ENCODE measurements around the gene ENOX2. TPM values are rescaled to one million over a fixed set of nuclear protein-coding genes. Genes with fewer than 3 reads are reported as not detected.

The ENOX2 gene
- total RNA-seq, 1 experiment from 2014 or later: 12.9 TPM

DNA sequence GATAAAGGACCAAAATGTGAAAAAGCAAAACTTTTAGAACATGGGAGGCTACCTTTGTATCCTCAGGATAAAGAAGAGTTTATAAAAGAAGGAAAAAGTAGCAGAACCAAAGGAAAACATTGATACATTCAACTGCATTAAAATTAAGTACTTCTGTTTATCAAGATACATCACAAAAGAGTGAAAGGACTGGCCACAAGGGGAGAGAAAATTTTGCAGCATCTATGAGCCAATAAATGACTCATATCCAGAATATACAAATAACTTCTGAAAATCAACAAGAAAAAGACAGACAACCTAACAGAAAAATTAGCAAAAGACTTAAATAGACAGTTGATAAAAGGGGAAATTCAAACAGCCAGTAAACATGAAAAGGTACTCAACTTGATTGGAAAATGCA is 324.1 kb downstream of the ENOX2 start:
- intact Hi-C loops (cut with micrococcal nuclease): no loop called here
- Histone ChIP-seq H3K4me1 (ENCODE audit: control insufficient read depth in 1 of 2, insufficient read depth in 2 of 2, low read length in 2 of 2) (no peaks in the 10 kb centered on the region), H3K36me3 (ENCODE audit: control insufficient read depth in 1 of 2, insufficient read depth in 2 of 2, low read length in 2 of 2) (no peaks in the 10 kb centered on the region), H4K20me1 (ENCODE audit: insufficient read depth) (no peaks in the 10 kb centered on the region), H2AFZ (ENCODE audit: low read depth, low read length, poor library complexity, severe bottlenecking) (no peak overlapping the region), H3K9me2 (ENCODE audit: insufficient read depth) (no peaks in the 10 kb centered on the region), H3K27me3 (ENCODE audit: insufficient read depth, low read length) (no peaks in the 10 kb centered on the region), H3K9ac (ENCODE audit: low read length) (no peak overlapping the region), H3K9me3 (ENCODE audit: control insufficient read depth in 1 of 2, insufficient read depth in 1 of 2, low read depth in 1 of 2, low read length in 2 of 2) (no peaks in the 10 kb centered on the region), H3K4me2 (ENCODE audit: low read length) (no peak overlapping the region), H3K79me2 (ENCODE audit: insufficient read depth, low read length) (no peaks in the 10 kb centered on the region), H3K4me3 (replicated peaks in 1 of 2; ENCODE audit: low read depth in 1 of 2, low read length in 2 of 2) (no peak overlapping the region), H3K27ac (ENCODE audit: low read depth, low read length) (no peak overlapping the region)
- ChIA-PET POLR2A (no interaction called here), CTCF (no interaction called here), RAD21 (ENCODE audit: low non-redundant PET in 1 of 2, low total read pairs in 2 of 2, uncharacterized antibody in 2 of 2, unreplicated experiment in 2 of 2) (no interaction called here)
- TF ChIP-seq ZFX (IDR thresholded peaks at IDR 0.05) (no peak), CEBPB (IDR thresholded peaks at IDR 0.05; ENCODE audit: low read depth) (no peak), EZH2phosphoT487 (IDR thresholded peaks at IDR 0.05; ENCODE audit: borderline replicate concordance) (no peak), YY1 (IDR thresholded peaks at IDR 0.05; ENCODE audit: extremely low read depth, insufficient replicate concordance, low read depth, low read length) (no peak), FOSL1 (IDR thresholded peaks at IDR 0.05; ENCODE audit: low read depth) (no peak), EGR1 (IDR thresholded peaks at IDR 0.05; ENCODE audit: low read depth) (no peak), EZH2 (IDR thresholded peaks at IDR 0.05) (no peak), JUND (IDR thresholded peaks at IDR 0.05) (no peak), ELF1 (IDR thresholded peaks at IDR 0.05; ENCODE audit: borderline replicate concordance, low read depth) (no peak), CBX3 (IDR thresholded peaks at IDR 0.05; ENCODE audit: low read depth) (no peak), POLR2AphosphoS5 (IDR thresholded peaks at IDR 0.05; ENCODE audit: low read depth, low read length) (no peak), ZNF274 (IDR thresholded peaks at IDR 0.05; ENCODE audit: low read depth, low read length) (no peak), RAD21 (IDR thresholded peaks at IDR 0.05; ENCODE audit: low read depth) (no peak), SRF (IDR thresholded peaks at IDR 0.05; ENCODE audit: low read depth) (no peak), SIN3A (IDR thresholded peaks at IDR 0.05; ENCODE audit: low read depth) (no peak), TCF7L2 (IDR thresholded peaks at IDR 0.05; ENCODE audit: borderline replicate concordance, extremely low read depth, insufficient read depth, insufficient read length) (no peak)
- TF ChIP-seq, protein P1, sequence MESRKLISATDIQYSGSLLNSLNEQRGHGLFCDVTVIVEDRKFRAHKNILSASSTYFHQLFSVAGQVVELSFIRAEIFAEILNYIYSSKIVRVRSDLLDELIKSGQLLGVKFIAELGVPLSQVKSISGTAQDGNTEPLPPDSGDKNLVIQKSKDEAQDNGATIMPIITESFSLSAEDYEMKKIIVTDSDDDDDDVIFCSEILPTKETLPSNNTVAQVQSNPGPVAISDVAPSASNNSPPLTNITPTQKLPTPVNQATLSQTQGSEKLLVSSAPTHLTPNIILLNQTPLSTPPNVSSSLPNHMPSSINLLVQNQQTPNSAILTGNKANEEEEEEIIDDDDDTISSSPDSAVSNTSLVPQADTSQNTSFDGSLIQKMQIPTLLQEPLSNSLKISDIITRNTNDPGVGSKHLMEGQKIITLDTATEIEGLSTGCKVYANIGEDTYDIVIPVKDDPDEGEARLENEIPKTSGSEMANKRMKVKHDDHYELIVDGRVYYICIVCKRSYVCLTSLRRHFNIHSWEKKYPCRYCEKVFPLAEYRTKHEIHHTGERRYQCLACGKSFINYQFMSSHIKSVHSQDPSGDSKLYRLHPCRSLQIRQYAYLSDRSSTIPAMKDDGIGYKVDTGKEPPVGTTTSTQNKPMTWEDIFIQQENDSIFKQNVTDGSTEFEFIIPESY (IDR thresholded peaks at IDR 0.05; ENCODE audit: extremely low read depth, insufficient replicate concordance, low read length): no peak
- TF ChIP-seq, protein P2, sequence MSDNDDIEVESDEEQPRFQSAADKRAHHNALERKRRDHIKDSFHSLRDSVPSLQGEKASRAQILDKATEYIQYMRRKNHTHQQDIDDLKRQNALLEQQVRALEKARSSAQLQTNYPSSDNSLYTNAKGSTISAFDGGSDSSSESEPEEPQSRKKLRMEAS (IDR thresholded peaks at IDR 0.05): no peak
- DNase-seq (ENCODE audit: low read depth, low spot score) (no peak), ATAC-seq (no peak)
- BruUV-seq (replicated peaks): no TSS peak

All from HCT116 (cell line).